GM18502 (cell line): Measurements from ENCODE around the gene NEK5.

Source experiments
- ATAC-seq: cut with Tn5 transposase; IDR thresholded peaks from one replicate; pipeline ENCODE4 v1.9.1; 2021; ENCODE audit warnings: mild to moderate bottlenecking; ENCODE audit not compliant: unreplicated experiment, poor library complexity

NEK5 gene

DNA sequence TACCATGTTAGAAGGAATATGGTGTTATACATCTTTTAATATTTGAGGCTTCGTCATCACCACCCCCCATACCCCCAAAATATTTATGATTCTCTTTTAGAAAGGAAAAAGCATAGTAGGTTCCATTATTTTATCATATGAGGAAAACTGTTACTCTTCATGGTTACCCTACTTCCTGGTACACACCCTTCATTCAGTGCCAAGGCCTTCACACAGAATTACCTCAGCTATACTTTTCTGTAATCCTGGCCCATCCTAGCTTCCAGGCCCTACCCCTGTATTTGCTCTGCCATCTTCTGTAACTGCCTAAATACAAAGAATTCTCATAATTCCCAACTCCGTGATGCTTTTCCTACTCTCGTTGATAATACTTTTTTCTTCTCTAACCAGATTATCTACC lies 108.7 kb downstream of the NEK5 start:
- no peak for ATAC-seq

DNA sequence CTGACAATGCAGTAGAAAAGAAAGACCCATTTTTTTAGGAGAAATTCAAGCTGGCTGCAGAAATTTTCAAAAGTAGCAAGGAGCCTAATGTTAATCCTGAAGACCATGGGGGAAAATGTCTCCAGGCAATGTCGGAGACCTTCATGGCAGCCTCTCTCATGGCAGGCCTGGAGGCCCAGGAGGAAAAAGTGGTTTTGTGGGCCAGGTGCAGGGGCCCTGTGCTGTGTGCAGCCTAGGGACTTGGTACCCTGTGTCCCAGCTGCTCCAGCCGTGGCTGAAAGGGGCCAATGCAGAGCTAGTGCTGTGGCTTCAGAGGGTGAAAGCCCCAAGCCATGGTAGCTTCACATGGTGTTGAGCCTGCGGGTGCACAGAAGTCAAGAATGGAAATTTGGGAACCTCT lies 112.6 kb downstream of the NEK5 start:
- no peak for ATAC-seq

DNA sequence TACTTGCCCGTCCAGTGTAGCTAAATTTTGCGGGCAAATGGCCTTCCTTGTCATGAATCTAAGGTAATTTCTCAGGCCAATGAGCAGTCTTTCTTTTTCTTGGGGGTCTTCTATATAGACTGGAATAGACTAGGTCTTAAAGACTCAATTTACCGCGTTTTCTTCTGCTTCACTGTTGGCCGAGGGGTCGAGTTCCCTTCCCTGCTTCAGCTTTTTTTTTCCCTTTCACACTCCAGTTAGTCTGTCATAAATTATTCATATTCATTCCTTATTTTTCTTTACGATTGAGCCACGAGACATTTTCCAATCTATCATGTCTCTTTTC lies 116.4 kb downstream of the NEK5 start:
- ATAC-seq = peak; percentile 0

DNA sequence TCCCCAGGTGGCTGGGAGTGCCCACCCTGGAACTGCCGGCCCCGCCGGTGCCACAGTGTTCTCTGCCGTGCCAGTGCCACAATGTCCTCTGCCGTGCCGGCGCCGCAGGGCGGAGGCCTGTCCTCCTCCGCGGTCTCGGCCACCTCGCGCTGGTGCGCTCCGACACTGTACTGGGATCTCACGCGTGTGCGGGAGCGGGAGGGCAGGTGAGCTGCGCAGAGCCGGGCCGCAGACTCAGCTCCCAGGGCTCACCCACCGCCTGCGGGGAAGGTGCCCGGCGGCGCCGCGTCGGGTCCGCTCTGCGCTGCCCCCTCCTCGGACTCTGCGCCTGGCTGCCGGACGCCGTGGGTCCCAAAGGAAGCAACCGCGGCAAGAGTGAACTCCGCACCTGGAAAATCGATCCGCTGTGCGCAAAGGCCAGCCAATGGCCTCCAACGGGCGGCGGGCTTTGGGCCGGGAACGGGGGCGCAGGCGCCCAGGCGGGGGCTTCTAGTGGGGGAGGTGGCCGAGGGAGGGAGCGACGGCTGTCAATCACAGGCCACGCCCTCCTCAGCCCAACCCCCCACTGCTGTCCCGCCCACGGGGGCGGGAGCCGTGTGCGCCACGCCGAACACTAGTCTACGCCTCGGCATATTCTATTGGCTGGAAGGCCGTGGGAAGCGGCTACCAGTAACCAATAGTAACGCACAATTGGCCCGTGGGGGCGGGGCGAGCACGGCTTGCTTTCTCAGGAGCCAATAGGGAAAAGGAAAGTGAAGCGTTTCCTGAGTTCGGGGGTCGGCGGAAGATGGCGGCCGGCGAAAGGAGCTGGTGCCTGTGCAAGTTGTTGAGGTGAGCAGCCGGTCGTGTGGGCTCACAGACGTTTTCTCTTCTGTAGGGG lies 117.0 kb downstream of the NEK5 start, which contains the start of gene ALG11:
TSS of gene ALG11 (plus strand) at position 767 of the 880 bp plus-strand sequence. CDS start at position 788, 21 bp downstream.
- ATAC-seq = peak; percentile 99

DNA sequence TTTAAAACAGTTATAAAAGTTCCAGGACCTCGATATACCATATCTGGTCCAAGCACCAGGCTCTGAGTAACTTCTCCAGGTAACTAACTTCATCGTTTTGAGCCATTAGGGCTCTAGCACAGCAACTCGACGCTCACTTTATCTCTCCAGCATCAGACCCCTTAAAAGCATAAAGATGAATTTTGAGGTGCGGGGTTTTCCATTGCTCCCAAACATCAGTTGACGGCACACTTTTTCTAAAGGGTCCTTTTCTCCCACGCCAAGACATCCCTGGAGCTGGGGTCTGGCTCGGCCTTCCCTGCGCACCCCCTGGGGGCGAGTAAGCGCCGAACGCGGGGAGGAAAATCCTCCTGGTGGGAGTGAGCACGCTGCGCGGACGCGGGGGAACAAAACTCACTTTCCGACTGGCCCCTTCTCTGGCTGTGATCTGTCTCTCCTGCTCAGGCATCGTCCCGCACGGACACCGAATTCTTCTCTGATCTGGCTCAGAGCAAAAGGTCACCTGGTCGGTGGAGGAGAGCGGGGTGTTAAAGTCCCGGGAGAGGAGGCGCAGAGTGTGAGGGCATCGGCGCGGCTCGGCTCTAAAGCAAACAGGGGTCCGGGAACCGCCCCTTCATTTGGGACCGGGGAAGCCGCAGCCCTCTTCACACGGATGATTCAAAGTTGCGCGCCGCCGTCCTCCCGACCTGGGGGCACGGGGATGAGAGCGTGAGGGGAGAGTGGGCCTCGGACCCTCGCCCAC lies 117.8 kb downstream of the NEK5 start, which contains the start of gene ATP7B:
TSS of gene ATP7B (minus strand) at position 561 of the 742 bp plus-strand sequence. CDS start at position 448, 113 bp downstream.
- ATAC-seq = peak; percentile 10

DNA sequence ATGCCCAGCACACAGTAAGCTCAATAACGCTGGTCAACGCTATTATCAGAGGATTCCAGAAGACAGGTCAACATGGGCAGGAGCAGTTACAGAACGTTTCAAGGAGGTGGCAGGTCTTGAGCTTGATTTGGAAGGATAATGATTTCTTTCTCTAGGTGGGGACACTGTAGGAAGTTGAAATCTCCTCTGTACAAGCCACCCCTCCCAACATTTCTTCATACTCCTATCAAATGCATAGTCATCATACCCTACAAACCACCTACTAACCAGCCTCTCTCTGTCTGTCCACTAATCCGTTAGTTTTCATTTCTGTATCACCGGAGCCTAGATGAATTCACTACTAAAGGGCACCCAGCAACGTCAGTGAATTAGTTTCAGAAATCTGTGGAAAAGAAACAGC lies 118.9 kb downstream of the NEK5 start:
- no peak for ATAC-seq

DNA sequence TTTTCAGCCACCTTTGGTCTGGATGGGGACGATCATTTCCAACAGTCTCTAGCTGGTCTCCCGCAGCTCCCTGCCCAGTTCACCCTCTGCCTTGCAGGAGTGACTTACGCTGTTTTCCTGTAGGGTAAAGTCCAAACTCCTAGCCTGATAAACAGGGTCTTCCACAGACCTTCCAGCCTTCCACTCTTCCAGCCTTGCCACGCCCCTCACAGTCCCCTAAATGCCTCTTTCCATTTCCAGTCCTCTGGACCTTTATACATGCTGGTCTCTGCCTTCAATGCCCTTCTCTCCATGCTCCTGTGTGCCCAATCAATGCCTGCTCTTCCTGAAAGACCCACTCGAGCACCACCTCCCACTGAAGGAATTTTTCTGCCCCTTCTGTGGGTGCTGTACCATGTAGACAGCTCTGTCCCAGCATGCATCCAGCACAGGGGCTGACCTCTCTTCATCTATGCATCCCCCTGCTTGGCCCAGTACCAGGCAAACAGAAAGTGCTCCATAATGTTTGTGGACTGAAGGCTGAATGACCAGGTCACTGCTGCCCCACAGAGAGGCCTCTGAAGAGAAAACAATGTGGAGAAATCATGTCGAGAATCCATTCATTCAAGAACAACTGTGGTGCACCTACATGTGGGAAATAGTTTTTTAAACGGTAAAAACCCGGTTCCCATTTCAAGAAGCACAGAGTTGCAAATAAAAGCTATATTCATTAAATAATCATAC lies 122.2 kb downstream of the NEK5 start:
- ATAC-seq = no peak

- ATAC-seq = no peak
These were observed 122.9 kb downstream of the NEK5 start for GRCh38 chr13:52005841-52006522.

- ATAC-seq = no peak
These were observed 124.2 kb downstream of the NEK5 start for GRCh38 chr13:52004511-52005170.

- no peak for ATAC-seq
These were observed 125.3 kb downstream of the NEK5 start for GRCh38 chr13:52003541-52003940.

GRCh38 chr13:52002361-52002760 lies 126.5 kb downstream of the NEK5 start:
- ATAC-seq = no peak

- ATAC-seq = peak; percentile 83
These were observed 127.6 kb downstream of the NEK5 start for GRCh38 chr13:52001120-52001731.

GRCh38 chr13:51999921-52000320 lies 129.0 kb downstream of the NEK5 start:
- ATAC-seq = no peak

- ATAC-seq = no peak
These were observed 129.4 kb downstream of the NEK5 start for GRCh38 chr13:51999510-51999911.

GRCh38 chr13:51998723-51999509 lies 130.0 kb downstream of the NEK5 start:
- ATAC-seq = no peak

GRCh38 chr13:51997641-51998330 lies 131.1 kb downstream of the NEK5 start:
- ATAC-seq = no peak

GRCh38 chr13:51997186-51997585 lies 131.7 kb downstream of the NEK5 start:
- ATAC-seq = no peak

- no peak for ATAC-seq
These were observed 132.2 kb downstream of the NEK5 start for GRCh38 chr13:51996641-51997040.
